Measurements from ENCODE around the gene SLITRK3. TPM values are rescaled to one million over a fixed set of nuclear protein-coding genes. Genes with fewer than 3 reads are reported as not detected.

The SLITRK3 gene
- total RNA-seq, 1 experiment from 2014 or later, result 0.48 TPM

DNA sequence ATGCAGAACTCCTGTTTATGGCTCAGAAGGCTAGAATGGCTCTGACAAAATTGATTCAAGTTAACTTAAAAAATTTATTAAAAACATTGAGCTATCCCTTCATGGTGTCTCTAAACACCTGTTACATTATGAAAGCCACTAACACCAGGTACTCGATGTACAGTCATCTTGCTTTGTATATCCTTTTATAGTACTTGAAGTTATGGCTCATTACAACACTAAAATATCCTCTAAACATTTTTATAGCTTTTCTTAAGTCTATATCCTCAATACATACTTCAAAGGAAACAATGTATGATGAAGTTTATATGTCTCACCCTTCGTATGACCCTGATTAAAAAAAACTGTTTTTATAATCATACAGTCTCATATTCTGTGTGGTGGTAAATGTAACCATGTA is 38.2 kb downstream of the SLITRK3 start:
- no peak overlapping the region for H3K56ac ChIP-seq (ENCODE audit: insufficient read length, low read depth, low read length)
- Mint-ChIP-seq H3K4me3 (no peak overlapping the region), H3K4me1 (no peaks in the 10 kb centered on the region)

More for the DNA sequence above, 38.2 kb downstream of the SLITRK3 start:
- Histone ChIP-seq H2AK5ac (ENCODE audit: insufficient read length, low read length) (no peak overlapping the region), H3K23me2 (ENCODE audit: insufficient read length, low read depth, low read length, poor library complexity, severe bottlenecking) (no peaks in the 10 kb centered on the region), H4K8ac (replicated peaks; ENCODE audit: insufficient read length, low read depth, low read length) (no peak overlapping the region), H3K4me2 (ENCODE audit: insufficient read depth, insufficient read length, low read length) (no peak overlapping the region), H3K27ac (ENCODE audit: insufficient read length, low read depth, low read length) (no peak overlapping the region), H2AFZ (ENCODE audit: low read length) (no peak overlapping the region), H4K5ac (ENCODE audit: insufficient read length, low read depth, low read length) (no peak overlapping the region), H3K9ac (ENCODE audit: extremely low read depth, insufficient read length, low read length) (no peak overlapping the region), H3K27me3 (ENCODE audit: insufficient read depth, low read length) (no peaks in the 10 kb centered on the region), H3K9me3 (ENCODE audit: control insufficient read depth, low read depth, low read length) (no peaks in the 10 kb centered on the region), H3K79me2 (ENCODE audit: insufficient read depth, low read length) (no peaks in the 10 kb centered on the region), H4K91ac (ENCODE audit: insufficient read length, low read depth, low read length) (no peak overlapping the region), H2BK20ac (ENCODE audit: low read depth, low read length, poor library complexity, severe bottlenecking) (no peak overlapping the region), H3K23ac (ENCODE audit: insufficient read length, low read depth, low read length) (no peak overlapping the region), H4K20me1 (ENCODE audit: control insufficient read depth, insufficient read depth, insufficient read length) (no peaks in the 10 kb centered on the region), H2BK5ac (ENCODE audit: insufficient read length, low read length) (no peak overlapping the region), H2BK120ac (ENCODE audit: low read depth, low read length, poor library complexity, severe bottlenecking) (no peak overlapping the region), H3K14ac (ENCODE audit: insufficient read depth, low read length) (no peak overlapping the region), H3K79me1 (ENCODE audit: insufficient read depth, low read depth, low read length, poor library complexity, severe bottlenecking) (no peaks in the 10 kb centered on the region), H3T11ph (ENCODE audit: low read length) (no peak overlapping the region), H3K4me1 (ENCODE audit: insufficient read depth, low read length) (no peaks in the 10 kb centered on the region), H2BK12ac (ENCODE audit: insufficient read length, low read depth, low read length) (no peak overlapping the region), H2BK15ac (ENCODE audit: low read depth, low read length) (no peak overlapping the region), H3K18ac (ENCODE audit: insufficient read length, low read depth, low read length) (no peak overlapping the region), H3K4ac (ENCODE audit: low read depth, low read length) (no peak overlapping the region)
- no peaks in the 10 kb centered on the region for H3K9me3 Mint-ChIP-seq
- H3K27me3 Mint-ChIP-seq (ENCODE audit: low read depth), result no peaks in the 10 kb centered on the region
- no peak overlapping the region for H3K27ac Mint-ChIP-seq
- no CpG with 5 or more reads among the region's 2 CpGs for WGBS (ENCODE audit: extremely low coverage, insufficient read length, low lambda C conversion rate)
- no peaks in the 10 kb centered on the region for H3K36me3 Mint-ChIP-seq (ENCODE audit: insufficient read depth in 1 of 3, low read depth in 3 of 3)
- TF ChIP-seq, protein P1, sequence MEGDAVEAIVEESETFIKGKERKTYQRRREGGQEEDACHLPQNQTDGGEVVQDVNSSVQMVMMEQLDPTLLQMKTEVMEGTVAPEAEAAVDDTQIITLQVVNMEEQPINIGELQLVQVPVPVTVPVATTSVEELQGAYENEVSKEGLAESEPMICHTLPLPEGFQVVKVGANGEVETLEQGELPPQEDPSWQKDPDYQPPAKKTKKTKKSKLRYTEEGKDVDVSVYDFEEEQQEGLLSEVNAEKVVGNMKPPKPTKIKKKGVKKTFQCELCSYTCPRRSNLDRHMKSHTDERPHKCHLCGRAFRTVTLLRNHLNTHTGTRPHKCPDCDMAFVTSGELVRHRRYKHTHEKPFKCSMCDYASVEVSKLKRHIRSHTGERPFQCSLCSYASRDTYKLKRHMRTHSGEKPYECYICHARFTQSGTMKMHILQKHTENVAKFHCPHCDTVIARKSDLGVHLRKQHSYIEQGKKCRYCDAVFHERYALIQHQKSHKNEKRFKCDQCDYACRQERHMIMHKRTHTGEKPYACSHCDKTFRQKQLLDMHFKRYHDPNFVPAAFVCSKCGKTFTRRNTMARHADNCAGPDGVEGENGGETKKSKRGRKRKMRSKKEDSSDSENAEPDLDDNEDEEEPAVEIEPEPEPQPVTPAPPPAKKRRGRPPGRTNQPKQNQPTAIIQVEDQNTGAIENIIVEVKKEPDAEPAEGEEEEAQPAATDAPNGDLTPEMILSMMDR (conservative IDR thresholded peaks at IDR 0.05), result no peak
- DNase-seq, result no peak

Measured in H9 (cell line).